Measurements from ENCODE around the gene TMTC2.

DNA sequence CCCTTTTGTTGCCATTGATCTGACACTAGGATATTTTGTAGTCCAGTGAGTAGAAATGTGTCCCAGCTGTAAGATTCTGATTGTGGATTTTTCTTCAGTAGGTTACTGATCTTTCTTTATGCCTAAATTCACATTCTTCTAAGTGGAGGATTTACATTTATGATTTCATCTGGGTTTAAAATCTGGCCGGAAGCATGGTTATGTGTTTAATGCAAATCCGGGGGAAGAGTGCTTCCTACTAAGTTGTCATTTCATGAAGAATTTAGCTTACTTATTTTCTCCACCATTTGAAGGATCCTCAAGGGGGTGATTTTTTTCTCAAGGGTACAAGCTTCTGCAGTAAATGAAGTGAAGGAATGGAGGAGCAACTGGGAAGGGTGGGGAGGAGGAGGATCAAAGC is 96.7 kb downstream of the TMTC2 start:
- TF ChIP-seq CTCF (IDR thresholded peaks at IDR 0.05; ENCODE audit: low read depth, low read length) = no peak
- TF ChIP-seq EZH2phosphoT487 (IDR thresholded peaks at IDR 0.05; ENCODE audit: low read depth) = no peak
